CD4-positive, alpha-beta T cell treated with Interleukin-21 for 1 hour (primary cell): Measurements from ENCODE around the gene GLYATL3.

Source experiments
- DNase-seq: peaks from one replicate; pipeline ENCODE4 v3.0.0-alpha.2; 2020

GLYATL3 gene

DNA sequence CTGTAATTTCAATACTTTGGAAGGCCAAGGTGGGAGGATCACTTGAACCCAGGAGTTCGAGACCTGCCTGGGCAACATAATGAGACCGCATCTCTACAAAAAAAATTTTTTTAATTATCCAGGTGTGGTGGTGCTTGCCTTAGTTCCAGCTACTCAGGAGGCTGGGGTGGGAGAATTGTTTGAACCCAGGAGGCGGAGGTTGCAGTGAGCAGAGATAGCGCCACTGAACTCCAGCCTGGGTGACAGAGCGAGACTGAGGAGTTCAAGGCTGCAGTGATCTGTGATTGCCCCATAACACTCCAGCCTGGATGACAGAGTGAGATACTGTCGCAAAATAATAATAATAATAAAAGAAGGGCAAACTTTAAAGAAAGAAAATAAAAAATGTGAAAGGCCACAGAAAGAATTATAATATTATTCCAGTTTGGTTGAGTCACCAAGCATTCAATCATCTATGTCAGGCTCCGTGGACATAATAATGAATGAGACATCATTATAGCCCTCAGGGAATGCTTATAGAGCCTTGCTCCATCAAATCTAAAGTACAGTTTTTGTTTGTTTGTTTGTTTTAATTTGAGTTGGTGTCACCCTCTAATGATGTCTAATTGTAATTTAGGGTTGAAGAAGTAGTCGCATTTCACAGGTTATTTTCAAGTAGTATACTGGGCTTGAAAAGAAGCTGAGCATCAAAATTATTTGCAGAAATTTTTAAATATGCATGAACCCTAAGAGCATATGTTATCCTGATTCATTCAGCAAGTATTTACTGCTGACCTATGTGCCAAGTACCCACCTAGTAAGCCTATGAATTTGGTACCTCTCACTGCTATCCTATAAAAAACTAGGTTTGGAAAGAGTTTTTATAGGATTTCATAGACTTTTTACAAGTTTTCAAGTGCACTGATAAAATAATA lies 15.1 kb downstream of the GLYATL3 start:
- DNase-seq = no peak

DNA sequence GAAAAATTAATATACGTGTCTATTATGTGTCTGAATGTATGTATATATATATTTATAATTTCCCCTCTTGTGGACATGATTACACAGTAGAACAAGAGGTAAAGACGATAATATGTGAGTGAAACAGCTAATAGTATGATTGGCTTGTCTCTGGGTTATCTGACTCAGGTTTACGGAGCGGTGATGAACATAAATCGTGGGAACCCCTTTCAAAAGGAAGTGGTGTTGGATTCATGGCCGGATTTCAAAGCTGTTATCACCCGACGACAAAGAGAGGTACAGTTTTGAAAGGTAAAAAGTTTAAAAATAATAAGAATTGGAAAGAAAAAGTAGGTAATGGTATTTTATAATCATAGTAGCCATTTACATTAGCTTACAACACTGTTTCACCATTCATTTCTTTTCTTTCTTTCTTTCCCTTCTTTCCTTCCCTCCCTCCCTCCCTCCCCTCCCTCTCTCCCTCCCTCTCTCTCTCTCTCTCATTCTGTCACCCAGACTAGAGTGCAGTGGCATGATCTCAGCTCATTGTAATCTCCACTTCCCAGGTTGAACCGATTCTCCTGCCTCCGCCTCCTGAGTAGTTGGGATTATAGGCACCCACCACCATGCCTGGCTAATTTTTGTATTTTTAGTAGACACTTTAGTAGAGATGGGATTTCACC lies 15.9 kb downstream of the GLYATL3 start:
- DNase-seq = no peak

DNA sequence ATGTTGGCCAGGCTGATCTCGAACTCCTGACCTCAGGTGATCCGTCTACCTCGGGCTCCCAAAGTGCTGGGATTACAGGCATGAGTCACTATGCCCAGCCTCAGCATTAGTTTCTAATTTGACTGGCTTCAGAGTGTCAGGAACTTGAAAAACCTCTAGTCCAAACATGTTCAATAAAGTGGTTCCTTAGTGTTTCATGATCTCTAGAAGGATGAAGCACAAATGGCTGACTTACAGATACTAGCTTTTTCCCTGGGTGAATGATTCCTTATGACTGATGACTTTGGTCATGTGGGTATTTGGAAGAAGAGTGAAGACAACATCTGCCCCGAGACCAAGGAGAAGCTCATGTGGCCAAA lies 16.4 kb downstream of the GLYATL3 start:
- DNase-seq = no peak

DNA sequence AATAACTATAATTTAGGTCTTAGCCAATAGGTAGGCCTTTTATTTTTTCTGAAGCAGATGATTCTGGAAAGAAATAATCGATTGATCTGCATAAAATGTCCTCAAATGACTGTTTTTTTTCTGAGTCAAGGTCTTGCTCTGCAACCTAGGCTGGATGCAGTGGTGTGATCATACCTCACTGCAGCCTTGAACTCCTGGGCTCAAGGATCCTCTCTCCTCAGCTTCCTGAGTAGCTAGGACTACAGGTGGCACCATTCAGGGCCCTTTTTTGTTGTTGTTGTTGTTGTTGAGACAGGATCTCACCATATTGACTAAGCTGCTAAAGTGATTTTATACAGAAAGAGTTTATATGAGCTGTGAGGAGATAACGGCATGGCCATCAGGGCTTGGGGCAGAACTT lies 18.2 kb downstream of the GLYATL3 start:
- DNase-seq = no peak

DNA sequence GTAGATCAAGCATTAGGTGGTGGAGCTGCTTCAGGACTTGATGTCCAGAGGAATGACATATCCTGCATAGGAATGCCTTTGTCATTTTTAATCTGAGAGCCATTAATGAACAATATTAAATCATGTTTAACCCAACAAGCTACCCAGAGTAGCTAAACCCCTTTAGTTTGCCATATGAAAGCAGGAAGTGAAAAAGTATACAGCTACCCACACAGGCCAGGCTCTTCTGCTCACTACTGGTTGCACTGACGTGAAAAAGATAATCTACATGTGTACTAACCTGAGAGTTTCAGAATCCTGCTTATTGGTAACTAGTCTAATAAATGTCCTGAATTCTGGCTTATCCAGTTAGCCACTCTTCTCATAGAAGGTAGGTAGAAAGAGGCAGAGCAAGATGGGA lies 19.9 kb downstream of the GLYATL3 start:
- DNase-seq = no peak

DNA sequence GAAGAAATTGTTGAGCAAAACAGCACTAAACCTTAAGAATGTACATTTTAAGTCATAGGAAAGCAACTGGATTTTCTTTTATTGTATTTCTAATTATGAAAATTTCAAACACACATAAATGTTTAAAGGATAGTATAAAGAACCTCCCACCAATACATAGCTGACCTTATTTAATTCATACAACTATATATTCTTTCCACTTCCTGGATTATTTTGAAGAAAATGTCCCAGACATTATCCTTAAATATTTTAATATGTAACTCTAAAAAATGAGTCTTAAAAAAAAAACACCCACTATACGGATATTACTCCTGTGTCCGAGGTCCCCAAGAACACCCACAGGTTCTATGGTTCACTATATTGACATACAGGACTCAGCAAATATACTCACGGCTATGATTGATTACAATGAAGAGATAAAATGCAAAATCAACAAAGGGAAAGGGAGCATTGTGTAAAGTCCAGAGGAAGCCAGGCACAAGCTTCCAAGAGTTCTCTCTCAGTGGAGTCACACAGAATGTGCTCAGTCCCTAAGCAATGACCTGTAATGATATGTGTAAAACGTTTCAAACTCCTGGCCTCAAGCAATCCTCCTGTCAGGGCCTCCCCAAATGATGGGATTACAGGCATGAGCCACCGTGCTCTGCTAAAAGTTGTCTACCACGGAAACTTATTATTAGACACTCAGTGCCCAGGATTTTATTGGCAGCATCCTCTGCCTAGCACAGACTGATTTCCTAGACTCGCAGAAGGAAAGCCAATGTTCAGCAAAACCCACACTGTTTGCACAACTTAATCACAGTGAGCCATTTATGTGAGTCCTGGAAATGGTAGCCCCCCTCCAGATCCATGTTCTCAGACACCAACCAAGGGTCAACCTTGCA lies 23.2 kb downstream of the GLYATL3 start:
- DNase-seq = no peak

DNA sequence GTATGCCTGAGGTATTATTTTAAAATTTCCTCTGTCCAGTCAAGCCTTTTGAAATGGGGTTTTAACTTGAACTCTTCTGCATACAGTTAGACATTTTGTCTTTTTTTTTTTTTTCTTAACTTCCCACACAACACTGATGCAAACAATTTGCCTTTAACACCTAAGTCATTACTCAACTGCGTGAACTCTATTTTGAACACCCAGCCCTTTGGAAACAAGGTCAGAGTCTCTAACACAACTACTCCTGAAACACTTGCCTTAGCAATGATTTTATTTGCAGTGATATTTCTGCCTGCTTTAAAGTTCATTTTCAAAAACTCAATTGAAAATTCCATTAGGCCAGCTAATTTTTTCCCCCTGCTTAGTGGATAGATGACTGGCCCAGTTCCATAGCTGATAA lies 24.2 kb downstream of the GLYATL3 start:
- DNase-seq = no peak

DNA sequence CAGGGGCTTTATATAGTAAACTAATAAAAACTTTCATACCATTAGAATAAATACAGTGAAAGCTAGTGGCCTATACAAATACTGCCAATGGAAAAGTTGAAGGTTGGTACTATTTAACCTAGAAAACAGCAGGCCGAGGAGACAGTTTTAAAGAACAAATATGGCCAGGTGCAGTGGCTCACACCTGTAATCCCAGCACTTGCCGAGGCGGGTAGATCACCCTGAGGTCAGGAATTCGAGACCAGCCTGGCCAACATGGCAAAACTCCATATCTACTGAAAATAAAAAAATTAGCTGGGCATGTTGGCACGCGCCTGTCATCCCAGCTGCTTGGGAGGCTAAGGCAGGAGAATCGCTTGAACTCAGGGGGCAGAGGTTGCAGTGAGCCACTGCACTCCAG lies 24.8 kb downstream of the GLYATL3 start:
- no peak for DNase-seq

DNA sequence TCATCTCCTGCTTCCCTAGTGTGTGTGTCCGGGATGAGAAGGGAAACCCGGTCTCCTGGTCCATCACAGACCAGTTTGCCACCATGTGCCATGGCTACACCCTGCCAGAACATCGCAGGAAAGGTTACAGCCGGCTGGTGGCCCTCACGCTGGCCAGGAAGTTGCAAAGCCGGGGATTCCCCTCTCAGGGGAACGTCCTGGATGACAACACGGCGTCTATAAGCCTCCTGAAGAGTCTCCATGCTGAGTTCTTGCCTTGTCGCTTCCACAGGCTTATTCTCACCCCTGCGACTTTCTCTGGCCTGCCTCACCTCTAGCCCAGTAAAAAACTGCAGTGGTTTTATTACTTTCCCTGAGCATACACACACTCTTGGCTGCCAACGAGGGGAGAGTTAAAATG lies 26.9 kb downstream of the GLYATL3 start:
- DNase-seq = no peak

DNA sequence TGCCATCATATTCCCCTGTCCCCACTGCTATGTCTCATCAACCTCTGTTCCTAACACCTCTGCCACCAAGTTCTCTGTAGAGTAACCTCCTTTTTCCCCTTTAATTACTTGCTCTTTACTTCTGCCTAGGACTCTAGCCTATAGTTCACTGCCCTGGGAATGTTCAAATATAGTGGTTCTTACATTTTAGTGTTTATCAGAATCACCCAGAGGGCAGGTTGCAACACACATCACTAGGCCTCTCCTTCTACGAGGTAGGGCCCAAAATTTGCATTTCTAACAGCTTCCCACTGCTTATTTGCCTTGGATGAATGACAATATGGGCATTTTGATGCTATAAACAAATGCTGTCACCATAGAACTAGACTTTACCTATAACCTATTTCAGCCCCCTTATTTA lies 27.6 kb downstream of the GLYATL3 start:
- DNase-seq = no peak

DNA sequence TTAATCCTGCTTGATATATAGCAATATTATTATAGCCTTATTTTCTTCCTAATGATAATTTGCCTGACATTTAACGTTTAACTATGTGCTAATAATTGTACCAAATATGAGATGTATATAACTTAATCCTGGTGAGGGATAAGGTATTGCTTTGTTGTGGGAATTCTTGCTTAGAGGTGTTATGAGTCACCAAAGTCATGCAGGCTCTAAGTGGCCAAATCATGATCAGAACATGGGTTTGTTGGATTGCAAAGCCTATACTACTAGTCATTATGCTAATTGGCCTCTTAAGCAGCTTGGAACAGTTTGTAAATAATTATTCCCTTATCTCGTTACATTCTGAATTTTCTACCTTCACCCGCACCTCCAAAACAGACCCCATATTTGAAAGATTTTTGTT lies 28.8 kb downstream of the GLYATL3 start:
- no peak for DNase-seq

DNA sequence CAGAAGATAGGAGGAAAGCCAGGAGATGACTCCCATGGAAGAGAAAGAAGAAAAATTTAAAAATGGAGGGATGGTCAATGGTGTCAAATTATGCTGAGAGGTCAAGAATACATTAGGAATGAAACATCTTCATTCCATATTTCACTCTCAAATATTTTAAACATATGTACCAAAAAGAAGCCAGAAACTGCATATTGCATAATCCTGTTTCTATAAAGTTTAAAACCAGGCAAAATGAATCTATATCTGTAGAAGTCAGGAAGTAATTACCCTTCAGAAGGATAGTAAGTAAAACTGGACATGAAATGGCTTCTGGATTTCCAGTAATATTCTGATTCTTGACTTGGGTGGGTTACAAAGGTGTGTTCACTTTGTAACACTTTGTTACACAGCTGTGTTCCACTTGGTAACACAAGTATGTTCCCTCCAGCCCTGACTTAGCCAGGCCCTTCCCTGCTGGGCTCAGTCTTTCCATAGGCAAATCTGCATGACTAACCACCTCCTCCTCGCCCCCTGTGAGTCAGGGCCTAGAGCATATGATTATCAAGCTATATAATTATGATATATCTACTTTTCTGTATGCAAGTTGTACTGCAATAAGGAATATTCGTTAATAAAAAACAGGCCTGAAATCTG lies 30.5 kb downstream of the GLYATL3 start:
- DNase-seq = no peak

DNA sequence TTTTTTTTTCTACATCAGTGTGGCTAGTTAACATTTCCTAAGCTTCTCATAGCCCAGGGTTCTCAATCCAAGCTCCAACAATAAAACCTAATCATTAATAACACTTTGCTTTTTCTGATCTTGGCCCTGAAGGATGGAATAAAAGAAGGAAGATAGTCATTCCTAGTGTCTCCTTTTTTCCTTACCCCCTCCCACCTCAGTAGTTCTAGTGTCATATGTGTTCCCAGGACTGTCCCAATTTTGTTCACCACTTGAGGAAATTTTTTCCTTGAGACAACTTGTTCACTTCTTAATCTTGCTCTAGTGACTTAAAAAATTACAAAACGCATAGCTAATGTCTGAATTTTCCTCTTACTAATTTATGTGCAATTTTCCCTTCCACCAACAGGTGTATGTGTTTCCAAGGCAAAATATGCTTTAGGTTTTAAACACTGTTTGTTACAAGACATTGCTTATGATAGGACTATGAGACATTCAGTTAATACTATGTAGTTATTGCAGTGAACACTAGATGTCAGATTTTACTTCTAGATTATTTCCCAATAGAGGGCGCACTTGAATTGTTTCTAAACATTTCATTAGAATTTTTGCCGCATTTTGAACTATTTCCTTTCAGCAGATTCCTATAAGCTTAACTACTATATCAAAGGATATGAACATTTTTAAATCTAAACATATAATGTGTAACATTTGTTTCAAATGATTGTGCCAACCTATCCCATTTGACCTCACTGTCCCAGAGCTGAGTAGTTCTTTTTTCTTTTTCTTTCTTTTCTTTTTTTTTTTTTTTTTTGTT lies 32.2 kb downstream of the GLYATL3 start:
- peak; percentile 36 for DNase-seq

DNA sequence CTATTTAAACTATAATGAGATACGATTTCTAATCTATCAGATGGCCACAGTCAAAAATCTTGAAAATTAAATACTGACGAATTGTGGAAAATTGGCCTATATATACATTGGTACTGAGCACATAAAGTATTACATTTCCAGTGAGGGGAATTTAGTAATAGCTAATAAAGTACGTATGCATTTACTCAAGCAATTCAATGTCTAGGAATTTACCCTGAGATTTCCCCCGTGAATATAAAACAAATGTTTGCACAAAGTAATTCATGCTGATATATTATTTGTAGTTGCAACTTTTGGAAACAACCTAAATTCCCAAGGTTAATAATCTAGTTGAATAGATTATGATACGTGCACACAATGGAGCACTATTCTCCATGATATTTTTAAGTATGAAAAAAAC lies 36.1 kb downstream of the GLYATL3 start:
- no peak for DNase-seq

DNA sequence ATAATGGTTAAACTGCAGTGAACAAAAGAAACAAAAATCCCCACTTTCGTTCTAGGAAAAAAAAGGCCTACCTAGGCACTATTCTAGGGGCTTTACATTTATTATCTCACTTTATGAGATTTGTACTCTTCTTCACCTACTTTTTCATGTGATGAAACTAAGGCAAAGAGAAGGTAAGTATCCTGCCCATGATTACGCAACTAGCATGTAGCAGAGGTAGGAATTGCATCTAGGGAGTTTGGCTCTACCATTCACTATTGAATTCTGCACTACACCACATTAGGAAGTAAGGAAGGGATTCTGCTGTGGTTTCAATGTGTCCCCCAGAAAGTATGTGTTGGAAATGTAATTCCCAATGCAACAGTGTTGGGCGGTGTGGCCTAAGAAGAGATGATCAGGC lies 39.4 kb downstream of the GLYATL3 start:
- DNase-seq = no peak

DNA sequence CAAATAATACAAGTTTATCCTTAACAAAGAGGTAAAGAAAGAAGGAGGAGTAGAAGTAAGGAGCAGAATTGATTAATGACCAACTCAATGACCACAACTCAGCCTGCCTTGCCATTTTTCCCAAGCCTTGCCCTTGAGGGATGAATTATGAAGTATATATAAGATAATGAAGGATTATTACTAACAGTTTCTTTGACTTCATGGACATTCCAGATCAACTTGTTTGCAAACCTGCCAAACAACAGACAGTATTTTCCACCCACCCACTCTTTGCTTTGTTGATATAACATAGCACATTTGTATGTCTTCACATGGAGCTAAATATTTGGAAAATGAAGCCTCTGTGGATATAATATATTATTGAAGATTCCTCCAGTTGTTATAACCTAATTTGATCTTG lies 40.9 kb downstream of the GLYATL3 start:
- no peak for DNase-seq

DNA sequence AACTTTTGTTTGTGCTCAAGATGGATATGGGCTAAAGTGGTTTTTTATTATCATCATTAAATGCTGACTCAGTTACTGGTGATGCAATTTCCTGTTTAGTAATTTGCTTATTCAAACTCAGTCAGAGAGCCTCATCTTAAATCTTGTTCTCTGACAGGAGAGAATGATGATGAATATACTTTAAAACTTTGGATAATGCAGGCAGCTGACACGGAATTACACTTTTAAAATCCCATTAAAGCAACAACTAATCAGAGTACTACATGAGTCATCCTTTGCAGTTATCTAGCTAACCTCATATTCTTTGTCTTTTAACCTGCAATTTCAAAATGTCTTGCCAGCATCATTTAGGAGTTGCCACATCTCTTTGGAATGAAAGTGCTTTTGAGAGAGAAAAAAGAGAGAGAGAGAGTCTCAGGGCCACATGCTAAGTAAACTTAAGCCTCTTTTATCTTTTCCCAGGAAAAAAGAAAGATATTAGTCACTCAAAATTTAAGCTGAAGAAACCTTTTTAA lies 41.5 kb downstream of the GLYATL3 start:
- no peak for DNase-seq

DNA sequence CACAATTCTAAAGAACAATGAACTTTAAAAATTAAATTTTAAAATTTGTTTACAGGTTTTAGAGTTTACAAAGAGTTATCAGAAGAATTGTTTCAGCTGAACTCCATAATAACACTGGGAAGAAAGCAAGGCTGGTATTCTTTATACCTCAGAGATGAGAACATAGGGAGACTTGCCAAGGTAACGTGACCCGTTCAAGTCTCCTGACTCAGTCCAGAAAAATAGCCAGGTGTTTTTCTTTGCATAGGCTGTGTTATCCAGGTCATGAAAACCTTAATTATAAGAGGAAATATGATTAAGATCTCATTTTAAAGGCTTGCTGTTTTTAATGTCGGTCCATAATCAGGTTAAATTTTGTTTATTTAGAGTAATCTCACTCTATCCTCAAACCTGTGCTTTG lies 42.2 kb downstream of the GLYATL3 start:
- no peak for DNase-seq

DNA sequence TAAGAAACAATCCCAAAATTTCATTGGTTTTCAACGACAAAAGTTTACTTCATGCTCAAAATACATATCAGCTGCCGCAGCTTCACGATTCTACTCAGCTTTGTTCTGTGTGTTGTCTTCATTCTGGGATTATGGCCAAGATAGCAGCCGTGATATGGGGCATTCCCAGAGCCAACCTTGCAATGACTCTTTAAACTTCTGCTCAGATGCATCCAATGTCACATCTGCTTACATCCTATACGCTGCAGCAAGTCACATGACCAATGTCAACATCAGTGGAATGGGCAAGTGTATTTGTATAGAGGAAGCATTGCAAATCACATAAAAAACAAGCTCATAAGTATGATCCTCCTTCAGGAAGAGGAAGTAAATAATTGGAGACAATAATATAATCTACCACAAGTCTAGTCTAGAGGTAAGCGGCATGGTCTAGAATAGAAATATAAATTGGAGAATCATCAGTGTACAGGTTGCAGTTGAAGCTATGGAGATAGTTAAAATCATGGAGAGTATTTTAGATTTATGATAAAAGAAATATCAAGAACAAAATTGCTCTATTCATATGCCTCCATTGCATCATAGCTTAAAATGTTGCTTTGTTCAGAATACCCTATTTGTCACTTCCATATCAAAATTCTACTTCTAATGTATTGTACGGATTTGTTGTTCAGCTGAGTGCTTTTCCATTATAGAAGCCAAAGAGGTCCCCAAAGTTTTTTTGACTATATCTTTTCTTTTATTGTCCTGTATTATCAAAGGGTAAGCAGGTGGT lies 43.5 kb downstream of the GLYATL3 start:
- DNase-seq = no peak

DNA sequence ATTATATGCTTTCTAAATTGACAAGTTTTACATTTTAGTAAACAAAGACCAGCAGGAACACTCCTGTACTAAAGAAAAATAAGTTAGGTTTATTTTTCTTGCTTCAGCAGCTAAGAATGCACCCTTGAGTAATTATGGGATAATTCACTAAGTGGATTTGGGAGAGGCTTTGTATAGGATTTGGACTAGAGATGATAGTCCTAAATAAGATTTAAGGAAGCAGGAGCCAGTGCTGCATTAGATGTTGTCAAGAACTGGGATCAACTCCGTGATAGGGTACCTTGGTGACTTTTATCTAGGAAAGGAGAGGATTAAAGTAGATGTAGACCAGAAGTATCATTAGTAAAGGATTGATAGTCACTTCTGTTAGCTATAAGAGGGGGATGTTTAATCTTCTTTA lies 46.6 kb downstream of the GLYATL3 start:
- no peak for DNase-seq

DNA sequence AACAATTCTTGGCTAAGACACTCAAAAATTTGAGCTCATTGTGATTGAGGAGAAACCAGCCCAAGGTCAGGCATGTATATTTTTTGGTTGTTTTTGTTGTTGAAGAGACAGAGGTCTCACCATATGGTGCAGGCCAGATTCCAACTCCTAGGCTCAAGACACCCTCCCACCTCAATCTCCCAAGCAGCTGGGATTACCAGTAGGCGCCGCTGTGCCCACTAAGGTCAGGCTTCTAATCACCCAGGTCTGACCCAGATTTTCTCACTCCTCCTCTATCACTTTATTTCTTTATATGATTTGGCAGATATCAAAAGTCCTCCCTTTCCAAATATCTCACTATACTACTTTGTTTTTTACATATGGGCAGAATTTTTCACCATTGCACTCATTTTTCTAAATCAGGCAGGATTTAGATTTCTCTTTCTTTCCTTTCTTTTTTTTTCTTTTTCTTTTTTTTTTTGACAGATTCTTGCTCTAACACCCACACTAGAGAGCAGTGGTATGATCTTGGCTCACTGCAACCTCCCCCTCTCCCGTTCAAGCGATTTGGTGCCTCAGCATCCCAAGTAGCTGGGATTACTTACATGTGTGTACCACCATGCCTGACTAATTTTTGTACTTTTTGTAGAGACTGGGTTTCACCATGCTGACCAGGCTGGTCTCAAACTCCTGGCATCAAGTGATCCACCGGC lies 49.0 kb downstream of the GLYATL3 start:
- no peak for DNase-seq
